Lower lobe of right lung (tissue), 2 donors: ENCODE data around the gene MRPS18C. TPM values are rescaled to one million over a fixed set of nuclear protein-coding genes. Genes with fewer than 3 reads are reported as not detected.

Source experiments
- ATAC-seq, 2 donors: fragments of 200-7000 bp; cut with Tn5 transposase; one replicate each; pipeline ENCODE4 v1.9.1; 2020 to 2022; ENCODE audit warnings: mild to moderate bottlenecking in 2 of 2, moderate library complexity in 2 of 2
- DNase-seq: peaks from one replicate; pipeline ENCODE4 v3.0.0-alpha.2; 2020
- H3K27ac ChIP-seq: fragments of 200-600 bp; one replicate; pipeline ENCODE4 v1.8.0; 2022
- H3K27me3 ChIP-seq: fragments of 200-600 bp; one replicate; pipeline ENCODE4 v1.8.0; 2022; ENCODE audit warnings: low read depth
- H3K36me3 ChIP-seq: fragments of 200-600 bp; one replicate; pipeline ENCODE4 v1.8.0; 2022; ENCODE audit warnings: mild to moderate bottlenecking
- H3K4me1 ChIP-seq: fragments of 200-600 bp; one replicate; pipeline ENCODE4 v1.8.0; 2022
- H3K4me3 ChIP-seq: fragments of 200-600 bp; one replicate; pipeline ENCODE4 v1.8.0; 2022; ENCODE audit warnings: mild to moderate bottlenecking
- H3K9me3 ChIP-seq: fragments of 200-600 bp; one replicate; pipeline ENCODE4 v1.8.0; 2022
- CTCF ChIP-seq: fragments of 200-600 bp; IDR thresholded peaks from one replicate; pipeline ENCODE4 v1.8.0; 2022; ENCODE audit warnings: antibody characterized with exemption, mild to moderate bottlenecking
- intact Hi-C: fragments of 100-400 bp; cut with DNase I; formaldehyde crosslinking; loops from one replicate; pipeline ENCODE4 v1.11.0; 2022
- total RNA-seq: library from RNA; stranded (reverse); fragmentation: NEBNext Ultra II Directional; extraction: Animal tissue kit (Norgen Biotek cat#: 25700); gene quantifications from one replicate; pipeline ENCODE4 v1.2.1, GENCODE V29; 2021
- donor health status: DM: no; HTN: yes; CAD: no; lungs with severe emphysema.

The MRPS18C gene
- total RNA-seq, 1 donor from 2014 or later, result 40.8 TPM

GRCh38 chr4:83431200-83431599 is 24.7 kb upstream of the MRPS18C start:
- Histone ChIP-seq H3K36me3 (peaks cover 56% of the 10 kb centered on the region), H3K27me3 (no peaks in the 10 kb centered on the region), H3K4me1 (no peaks in the 10 kb centered on the region), H3K27ac (no peak overlapping the region), H3K4me3 (no peak overlapping the region), H3K9me3 (no peaks in the 10 kb centered on the region)
- intact Hi-C loops, result no loop called here
- ATAC-seq (no peak), DNase-seq (no peak)
- TF ChIP-seq CTCF, result no peak

GRCh38 chr4:83436680-83437079 is 19.2 kb upstream of the MRPS18C start:
- no peaks in the 10 kb centered on the region for H3K4me1 ChIP-seq
- TF ChIP-seq CTCF, result no peak
- H3K9me3 ChIP-seq, result no peaks in the 10 kb centered on the region
- intact Hi-C loops, result no loop called here
- no peak for ATAC-seq
- H3K27ac ChIP-seq, result no peak overlapping the region
- DNase-seq, result no peak
- H3K27me3 ChIP-seq, result no peaks in the 10 kb centered on the region
- no peak overlapping the region for H3K4me3 ChIP-seq
- peaks cover 54% of the 10 kb centered on the region for H3K36me3 ChIP-seq

- intact Hi-C loops, result no loop called here
- TF ChIP-seq CTCF, result no peak
Measured at GRCh38 chr4:83438719-83439118, 17.1 kb upstream of the MRPS18C start.

GRCh38 chr4:83440148-83440814 is 15.6 kb upstream of the MRPS18C start:
- DNase-seq, result no peak
- Histone ChIP-seq H3K27ac (no peak overlapping the region), H3K4me1 (no peaks in the 10 kb centered on the region), H3K27me3 (no peaks in the 10 kb centered on the region), H3K36me3 (peaks cover 69% of the 10 kb centered on the region), H3K9me3 (no peaks in the 10 kb centered on the region), H3K4me3 (no peak overlapping the region)
- no peak for TF ChIP-seq CTCF
- intact Hi-C loops, result no loop called here
- ATAC-seq, result no peak

More at GRCh38 chr4:83438719-83439118, 17.1 kb upstream of the MRPS18C start:
- H3K27ac ChIP-seq, result no peak overlapping the region
- ATAC-seq (no peak), DNase-seq (no peak)
- no peaks in the 10 kb centered on the region for H3K27me3 ChIP-seq
- H3K9me3 ChIP-seq, result no peaks in the 10 kb centered on the region
- peaks cover 53% of the 10 kb centered on the region for H3K36me3 ChIP-seq
- H3K4me3 ChIP-seq, result no peak overlapping the region
- no peaks in the 10 kb centered on the region for H3K4me1 ChIP-seq

- H3K9me3 ChIP-seq, result no peaks in the 10 kb centered on the region
- H3K4me1 ChIP-seq, result no peaks in the 10 kb centered on the region
- H3K27me3 ChIP-seq, result no peaks in the 10 kb centered on the region
- intact Hi-C loops, result no loop called here
- DNase-seq (no peak), ATAC-seq (no peak)
- no peak for TF ChIP-seq CTCF
- H3K4me3 ChIP-seq, result no peak overlapping the region
- peaks cover 73% of the 10 kb centered on the region for H3K36me3 ChIP-seq
- no peak overlapping the region for H3K27ac ChIP-seq
Measured at GRCh38 chr4:83440899-83441298, 15.0 kb upstream of the MRPS18C start.
